Measurements from ENCODE around the gene ERVFRD-1. TPM values are rescaled to one million over a fixed set of nuclear protein-coding genes. Genes with fewer than 3 reads are reported as not detected.
A peak's percentile ranks its signal among the peaks of the same experiment; 100 is the strongest.

Gene ERVFRD-1
- total and polyA plus RNA-seq, 2 experiments from 2014 or later = 0.05 TPM; not detected in 1

DNA sequence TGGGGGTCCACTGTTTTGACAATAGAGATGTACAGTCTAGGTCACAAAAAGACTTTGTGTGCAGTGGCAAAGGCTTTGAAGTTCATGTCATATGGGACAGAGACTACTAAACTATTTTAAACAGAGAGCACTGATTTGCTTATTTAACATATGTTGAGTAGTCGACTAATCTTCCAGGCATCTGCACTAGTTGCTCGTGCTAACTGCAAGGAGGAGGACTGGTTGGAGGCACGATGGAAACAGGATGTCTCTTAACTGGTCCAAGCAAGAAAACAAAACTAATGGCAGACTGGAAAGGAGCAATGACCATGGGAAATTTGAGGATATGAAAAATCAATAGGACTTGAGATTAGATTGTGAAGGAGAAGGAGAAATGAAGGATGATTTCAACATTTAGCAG is 28.5 kb upstream of the ERVFRD-1 start:
- in situ Hi-C loops (cut with MboI) = loop anchor here (10.0 kb wide), 1 partner anchor 355 kb away; no protein-coding TSS in a partner anchor
- H3K9me2 ChIP-seq (ENCODE audit: insufficient read depth) = 0 out of 2 replicates have a peak, but pooled peaks cover 3% of the 10 kb centered on the region
- H3K79me2 ChIP-seq (ENCODE audit: insufficient read depth) = no peaks in the 10 kb centered on the region
- H2AFZ ChIP-seq = no peak overlapping the region
- H3K27ac ChIP-seq = no peak overlapping the region
- no peaks in the 10 kb centered on the region for H3K27me3 ChIP-seq (replicated peaks; ENCODE audit: insufficient read depth)
- peaks cover 9% of the 10 kb centered on the region; the same call in 1 of the 2 replicates for H3K36me3 ChIP-seq (ENCODE audit: low read depth)
- H3K4me1 ChIP-seq (ENCODE audit: insufficient read depth) = peaks cover 31% of the 10 kb centered on the region
- TF ChIP-seq EZH2 (IDR thresholded peaks at IDR 0.05; ENCODE audit: insufficient read depth, poor library complexity, severe bottlenecking) = no peak
- TF ChIP-seq EZH2phosphoT487 (IDR thresholded peaks at IDR 0.05; ENCODE audit: insufficient read depth, low read depth) = no peak
- H3K9ac ChIP-seq = no peak overlapping the region
- 47 to 63% methylated on average over 3 of the region's 3 CpGs for WGBS, 2 experiments (ENCODE audit: low coverage in 1 of 2, low lambda C conversion rate in 2 of 2, missing lambda C conversion rate in 2 of 2)
- peaks cover 16% of the 10 kb centered on the region; the same call in 1 of the 2 replicates for H3F3A ChIP-seq (ENCODE audit: insufficient read depth)
- no peaks in the 10 kb centered on the region for H3K9me3 ChIP-seq (ENCODE audit: low read depth)
- no peaks in the 10 kb centered on the region for H4K20me1 ChIP-seq (ENCODE audit: insufficient read depth)
- H3K4me2 ChIP-seq (ENCODE audit: unreplicated experiment) = no peak overlapping the region
- no peak overlapping the region for H3K4me3 ChIP-seq
- DNase-seq = peak; percentile 7

DNA sequence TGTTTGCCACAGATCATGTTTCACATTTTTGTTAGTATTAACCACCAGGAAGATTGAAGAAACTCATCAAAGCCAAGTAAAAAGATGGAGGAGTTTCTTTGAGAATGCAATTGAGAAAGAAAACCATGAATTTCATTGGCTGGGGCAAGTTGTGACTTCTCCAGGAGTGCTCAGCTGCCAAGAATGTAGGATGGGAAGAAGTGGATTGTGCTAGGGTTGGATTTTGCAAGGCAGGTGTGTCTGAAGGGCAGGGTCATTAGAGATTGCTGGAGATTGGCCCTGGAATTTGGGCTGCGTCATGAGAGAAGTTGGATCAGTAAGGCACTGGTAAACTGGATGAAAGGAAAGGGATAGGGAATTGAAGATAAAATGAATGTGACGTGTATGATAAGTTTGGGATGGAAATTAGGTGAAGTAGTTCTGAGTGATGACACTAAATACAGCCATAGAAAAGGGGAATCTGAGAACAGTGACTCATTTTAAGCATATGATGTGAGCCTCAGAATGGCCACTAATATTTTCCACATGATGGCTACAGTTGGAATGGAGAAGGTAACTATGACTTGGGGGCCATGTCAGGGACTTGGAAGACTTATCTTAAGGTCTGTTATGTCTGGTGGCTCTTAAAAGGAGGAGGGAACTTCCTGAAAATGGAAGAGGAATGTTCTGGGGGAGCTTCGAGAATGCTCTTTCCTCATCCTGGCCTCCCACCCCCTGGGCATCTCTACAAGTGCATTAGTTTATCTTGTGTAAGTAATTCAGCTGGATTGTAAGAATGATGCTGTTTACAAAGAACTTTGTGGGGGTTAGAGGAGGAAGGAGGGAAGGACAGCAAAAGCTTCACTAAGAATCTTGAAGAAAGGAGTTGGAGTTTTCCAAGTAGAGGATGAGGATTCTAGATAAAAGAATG is 27.8 kb upstream of the ERVFRD-1 start:
- no peaks in the 10 kb centered on the region for H4K20me1 ChIP-seq (ENCODE audit: insufficient read depth)
- peak; percentile 67 for DNase-seq
- H3K4me3 ChIP-seq = no peak overlapping the region
- H3F3A ChIP-seq (ENCODE audit: insufficient read depth) = peaks cover 16% of the 10 kb centered on the region; the same call in 1 of the 2 replicates
- in situ Hi-C loops (cut with MboI) = no loop called here
- H2AFZ ChIP-seq = no peak overlapping the region
- no peak overlapping the region for H3K9ac ChIP-seq
- no peaks in the 10 kb centered on the region for H3K27me3 ChIP-seq (replicated peaks; ENCODE audit: insufficient read depth)
- 75% methylated on average over 3 of the region's 3 CpGs for WGBS, 2 experiments (ENCODE audit: low coverage in 1 of 2, low lambda C conversion rate in 2 of 2, missing lambda C conversion rate in 2 of 2)
- no peak overlapping the region for H3K4me2 ChIP-seq (ENCODE audit: unreplicated experiment)
- H3K4me1 ChIP-seq (ENCODE audit: insufficient read depth) = peaks cover 31% of the 10 kb centered on the region
- peaks cover 17% of the 10 kb centered on the region; the same call in 1 of the 2 replicates for H3K36me3 ChIP-seq (ENCODE audit: low read depth)
- no peaks in the 10 kb centered on the region for H3K79me2 ChIP-seq (ENCODE audit: insufficient read depth)
- TF ChIP-seq EZH2phosphoT487 (IDR thresholded peaks at IDR 0.05; ENCODE audit: insufficient read depth, low read depth) = no peak
- H3K9me2 ChIP-seq (ENCODE audit: insufficient read depth) = 0 out of 2 replicates have a peak, but pooled peaks cover 3% of the 10 kb centered on the region
- H3K27ac ChIP-seq = no peak overlapping the region
- H3K9me3 ChIP-seq (ENCODE audit: low read depth) = no peaks in the 10 kb centered on the region

DNA sequence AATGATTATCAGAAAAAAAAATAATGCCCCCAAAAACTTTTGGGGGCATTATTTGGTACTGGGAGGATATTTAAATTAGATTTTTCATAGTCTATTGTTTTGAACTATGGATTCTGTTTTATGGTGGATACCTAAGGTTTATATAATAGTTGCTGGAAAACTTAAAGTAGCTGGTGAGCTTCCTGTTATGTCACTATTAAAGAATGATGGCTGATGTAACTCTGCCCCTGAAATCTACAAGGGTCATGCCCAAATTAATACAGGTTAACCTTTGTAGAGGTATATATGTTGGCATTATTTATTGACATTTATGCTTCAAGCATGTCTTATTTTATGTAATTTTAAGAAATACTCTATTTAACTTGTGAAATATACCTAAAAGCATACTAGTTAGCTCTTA is 25.3 kb upstream of the ERVFRD-1 start:
- H3K4me3 ChIP-seq = no peak overlapping the region
- H3K9ac ChIP-seq = no peak overlapping the region
- no peak overlapping the region for H3K27ac ChIP-seq
- no peak overlapping the region for H3K4me2 ChIP-seq (ENCODE audit: unreplicated experiment)
- H3K9me3 ChIP-seq (ENCODE audit: low read depth) = no peaks in the 10 kb centered on the region
- H3K79me2 ChIP-seq (ENCODE audit: insufficient read depth) = peaks cover 21% of the 10 kb centered on the region
- no peak for TF ChIP-seq EZH2 (IDR thresholded peaks at IDR 0.05; ENCODE audit: insufficient read depth, poor library complexity, severe bottlenecking)
- no peak for TF ChIP-seq EZH2phosphoT487 (IDR thresholded peaks at IDR 0.05; ENCODE audit: insufficient read depth, low read depth)
- peaks cover 21% of the 10 kb centered on the region for H3K4me1 ChIP-seq (ENCODE audit: insufficient read depth)
- no peaks in the 10 kb centered on the region for H3K27me3 ChIP-seq (replicated peaks; ENCODE audit: insufficient read depth)
- H3K9me2 ChIP-seq (ENCODE audit: insufficient read depth) = 0 out of 2 replicates have a peak, but pooled peaks cover 3% of the 10 kb centered on the region
- in situ Hi-C loops (cut with MboI) = no loop called here
- peaks cover 10% of the 10 kb centered on the region; the same call in 1 of the 2 replicates for H3F3A ChIP-seq (ENCODE audit: insufficient read depth)
- H2AFZ ChIP-seq = no peak overlapping the region
- no peaks in the 10 kb centered on the region for H4K20me1 ChIP-seq (ENCODE audit: insufficient read depth)
- H3K36me3 ChIP-seq (ENCODE audit: low read depth) = peaks cover 17% of the 10 kb centered on the region; the same call in 1 of the 2 replicates
- DNase-seq = no peak

DNA sequence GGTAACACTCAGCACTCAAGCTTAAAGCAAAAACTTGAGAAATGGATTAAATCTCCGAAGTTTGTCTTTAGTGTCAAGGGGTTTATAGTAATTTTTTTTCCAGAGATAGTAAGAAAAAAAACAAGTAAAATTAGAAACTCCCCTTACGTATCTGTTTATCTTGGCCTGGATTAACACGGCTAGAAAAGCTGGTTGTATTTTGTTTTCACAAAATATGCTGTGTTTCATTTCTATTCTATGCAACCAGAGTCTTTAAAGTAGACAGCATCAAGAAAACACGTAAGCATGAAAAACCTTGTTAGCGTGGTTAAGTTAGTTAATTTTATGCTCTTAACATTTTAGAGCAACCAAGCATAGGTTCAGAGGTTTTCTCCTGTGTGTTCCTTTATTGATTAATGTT is 21.8 kb upstream of the ERVFRD-1 start:
- 92 to 93% methylated on average over 5 of the region's 5 CpGs for WGBS, 2 experiments (ENCODE audit: low coverage in 1 of 2, low lambda C conversion rate in 2 of 2, missing lambda C conversion rate in 2 of 2)
- peaks cover 8% of the 10 kb centered on the region for H3K4me1 ChIP-seq (ENCODE audit: insufficient read depth)

More for the DNA sequence above, 21.8 kb upstream of the ERVFRD-1 start:
- TF ChIP-seq EZH2 (IDR thresholded peaks at IDR 0.05; ENCODE audit: insufficient read depth, poor library complexity, severe bottlenecking) (no peak), EZH2phosphoT487 (IDR thresholded peaks at IDR 0.05; ENCODE audit: insufficient read depth, low read depth) (no peak)
- 0 out of 2 replicates have a peak, but pooled peaks cover 3% of the 10 kb centered on the region for H3K9me2 ChIP-seq (ENCODE audit: insufficient read depth)
- H3K4me2 ChIP-seq (ENCODE audit: unreplicated experiment) = no peak overlapping the region
- H4K20me1 ChIP-seq (ENCODE audit: insufficient read depth) = 0 out of 2 replicates have a peak, but pooled peaks cover 5% of the 10 kb centered on the region
- no peak overlapping the region for H3K4me3 ChIP-seq
- no peaks in the 10 kb centered on the region for H3K9me3 ChIP-seq (ENCODE audit: low read depth)
- H2AFZ ChIP-seq = no peak overlapping the region
- no peak overlapping the region for H3K27ac ChIP-seq
- H3K36me3 ChIP-seq (ENCODE audit: low read depth) = peaks cover 17% of the 10 kb centered on the region; the same call in 1 of the 2 replicates
- in situ Hi-C loops (cut with MboI) = no loop called here
- H3K79me2 ChIP-seq (ENCODE audit: insufficient read depth) = peaks cover 56% of the 10 kb centered on the region
- no peak overlapping the region for H3K9ac ChIP-seq
- DNase-seq = no peak
- no peaks in the 10 kb centered on the region for H3K27me3 ChIP-seq (replicated peaks; ENCODE audit: insufficient read depth)
- H3F3A ChIP-seq (ENCODE audit: insufficient read depth) = peaks cover under 1% of the 10 kb centered on the region; the same call in 1 of the 2 replicates

All from GM23248 (cell line).